SK-N-DZ (cell line): Measurements from ENCODE around the gene SCG5. TPM values are rescaled to one million over a fixed set of nuclear protein-coding genes. Genes with fewer than 3 reads are reported as not detected.
"Not testable (repeated sequence)": the region's sequence is repeated elsewhere in the genome, so short reads cannot be mapped to it uniquely, and the experiment has no call there.

ENCODE experiments used
- DNase-seq: peaks from one replicate; pipeline ENCODE4 v3.0.0-alpha.2; 2015; ENCODE audit warnings: low spot score
- polyA plus RNA-seq, 2 experiments: library from polyadenylated mRNA; depleted of rRNA; stranded (reverse); fragments of >200 nt; gene quantifications; 2 replicates each; pipeline ENCODE4 v1.2.3, GENCODE V29; 2014

Gene SCG5, protein sequence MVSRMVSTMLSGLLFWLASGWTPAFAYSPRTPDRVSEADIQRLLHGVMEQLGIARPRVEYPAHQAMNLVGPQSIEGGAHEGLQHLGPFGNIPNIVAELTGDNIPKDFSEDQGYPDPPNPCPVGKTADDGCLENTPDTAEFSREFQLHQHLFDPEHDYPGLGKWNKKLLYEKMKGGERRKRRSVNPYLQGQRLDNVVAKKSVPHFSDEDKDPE
- polyA plus RNA-seq (2014; cell fraction: cytosol; rRNA removed), result 1.5 and 5.0 TPM in 2 replicates
- 0.82 and 6.6 TPM in 2 replicates for polyA plus RNA-seq (2014; cell fraction: nucleus; rRNA removed)

- DNase-seq, result no peak
These were observed at the start of gene SCG5 for GRCh38 chr15:32641517-32642059. Gene SCG5 (plus strand): TSS chr15:32641710. CDS start chr15:32643593, 1,883 bp downstream.

DNA sequence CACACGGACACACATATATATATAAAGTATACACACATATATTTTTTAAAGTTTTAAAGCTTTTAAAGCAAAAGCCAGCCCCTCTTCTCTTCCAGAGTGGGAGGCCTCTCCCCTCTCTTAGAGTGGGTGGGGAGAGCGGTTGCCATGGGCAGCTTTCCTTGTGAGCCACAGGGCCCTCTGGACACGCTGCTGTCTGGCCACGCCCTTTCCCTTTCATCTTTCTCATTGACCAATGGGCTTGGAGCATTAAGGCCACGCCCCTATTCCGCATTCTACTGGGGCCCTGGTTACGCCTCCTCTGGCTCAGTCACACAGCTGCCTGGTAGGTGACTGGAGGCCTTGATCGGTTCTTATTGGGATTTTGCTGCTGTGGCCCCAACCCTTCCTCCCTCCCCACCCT, 48.4 kb upstream of the SCG5 start, which contains the start of gene GOLGA8N:
GOLGA8N (plus strand) TSS at position 306 of the 400 bp plus-strand sequence.
- DNase-seq, result not testable (repeated sequence)

- DNase-seq, result not testable (repeated sequence)
These were observed 32.0 kb upstream of the SCG5 start for GRCh38 chr15:32609518-32609917.

DNA sequence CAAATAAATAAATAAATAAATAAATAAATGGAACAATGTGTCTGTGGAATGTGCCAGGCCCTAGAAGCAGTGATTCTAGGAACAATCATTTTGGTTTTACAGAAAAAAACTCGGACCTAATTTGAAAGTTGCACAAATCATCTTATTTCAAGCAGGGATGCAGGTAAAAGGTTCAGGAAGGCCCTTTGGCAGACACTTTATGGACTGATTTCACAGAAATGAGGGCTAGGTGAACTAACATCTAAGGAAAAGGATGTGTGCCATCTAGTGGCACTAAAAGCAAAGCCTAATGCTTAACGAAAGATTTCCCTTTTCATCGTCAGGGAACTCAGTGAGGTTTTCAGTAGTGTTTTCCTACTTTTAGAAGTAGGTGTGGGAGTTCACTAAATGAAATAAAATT, 30.8 kb upstream of the SCG5 start:
- peak; percentile 43 for DNase-seq

- DNase-seq, result not testable (repeated sequence)
These were observed 26.8 kb upstream of the SCG5 start for GRCh38 chr15:32614712-32615050.

DNA sequence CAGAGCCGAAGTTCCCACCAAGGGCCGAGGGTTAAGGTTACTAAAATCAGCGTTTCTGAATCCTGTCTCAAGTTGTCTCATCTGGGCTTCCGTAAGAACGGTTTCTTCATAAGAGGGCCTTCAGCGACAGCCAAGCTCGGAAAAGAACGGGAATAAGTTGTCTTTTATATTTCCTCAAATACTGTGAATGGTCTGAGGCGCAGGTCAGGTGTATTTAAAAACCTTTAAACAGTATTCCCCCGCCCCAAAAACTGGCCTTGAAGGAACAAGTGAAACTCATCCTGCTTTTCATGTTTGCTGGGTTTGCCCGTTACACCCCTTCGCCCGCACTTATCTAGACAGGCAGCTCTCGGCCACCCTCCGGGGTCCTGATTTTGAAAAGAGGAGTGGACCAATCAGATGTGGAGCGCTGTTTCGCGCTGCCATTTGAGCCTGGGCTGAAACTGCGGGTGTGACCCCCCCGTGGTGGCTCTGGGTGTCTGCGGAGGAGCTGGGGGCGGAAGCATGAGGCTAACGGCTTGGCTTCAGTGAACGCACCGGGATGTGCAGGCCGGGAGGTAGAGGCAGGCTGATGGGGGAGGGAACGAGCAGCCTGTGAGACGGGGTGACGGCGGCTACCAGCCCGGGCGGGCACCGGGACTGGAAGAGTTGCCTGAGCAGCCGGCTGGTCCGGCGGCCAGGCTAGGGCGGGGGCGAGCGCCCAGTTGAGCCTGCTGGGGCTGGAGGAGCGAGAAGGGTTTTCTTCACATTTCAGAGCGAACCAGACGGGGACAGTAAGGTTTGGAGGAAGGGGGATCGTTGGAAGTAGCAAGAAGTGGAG, 26.2 kb upstream of the SCG5 start, which contains the start of gene ARHGAP11A:
ARHGAP11A (plus strand) TSS at position 454 of the 820 bp plus-strand sequence. CDS start 708 bp downstream, outside the sequence.
- DNase-seq, result peak; percentile 95

- DNase-seq, result peak; percentile 31
These were observed 25.6 kb upstream of the SCG5 start for GRCh38 chr15:32615871-32616426.

DNA sequence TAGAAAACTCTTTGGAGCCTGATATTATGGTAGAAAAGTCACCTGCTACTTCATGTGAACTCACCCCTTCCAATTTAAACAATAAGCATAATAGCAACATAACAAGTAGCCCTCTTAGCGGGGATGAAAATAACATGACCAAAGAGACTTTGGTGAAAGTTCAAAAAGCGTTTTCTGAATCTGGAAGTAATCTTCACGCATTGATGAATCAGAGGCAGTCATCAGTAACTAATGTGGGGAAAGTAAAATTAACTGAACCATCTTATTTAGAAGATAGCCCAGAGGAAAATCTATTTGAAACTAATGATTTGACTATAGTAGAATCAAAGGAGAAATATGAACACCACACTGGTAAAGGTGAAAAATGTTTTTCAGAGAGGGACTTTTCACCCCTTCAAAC, 5.1 kb upstream of the SCG5 start:
- DNase-seq, result no peak

DNA sequence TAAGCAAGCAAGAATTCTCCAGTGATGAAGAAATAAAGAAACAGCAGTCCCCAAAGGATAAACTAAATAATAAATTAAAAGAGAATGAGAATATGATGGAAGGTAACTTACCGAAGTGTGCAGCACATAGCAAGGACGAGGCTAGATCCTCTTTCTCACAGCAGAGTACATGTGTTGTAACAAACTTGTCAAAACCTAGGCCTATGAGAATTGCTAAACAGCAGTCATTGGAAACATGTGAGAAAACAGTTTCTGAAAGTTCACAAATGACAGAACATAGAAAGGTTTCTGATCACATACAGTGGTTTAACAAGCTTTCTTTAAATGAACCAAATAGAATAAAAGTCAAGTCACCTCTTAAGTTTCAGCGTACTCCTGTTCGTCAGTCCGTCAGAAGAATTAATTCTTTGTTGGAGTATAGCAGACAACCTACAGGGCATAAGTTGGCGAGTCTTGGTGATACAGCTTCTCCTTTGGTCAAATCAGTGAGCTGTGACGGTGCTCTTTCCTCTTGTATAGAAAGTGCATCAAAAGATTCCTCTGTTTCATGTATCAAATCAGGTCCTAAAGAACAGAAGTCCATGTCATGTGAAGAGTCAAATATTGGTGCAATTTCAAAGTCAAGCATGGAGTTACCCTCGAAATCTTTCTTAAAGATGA, 4.5 kb upstream of the SCG5 start:
- no peak for DNase-seq

- no peak for DNase-seq
These were observed 3.8 kb upstream of the SCG5 start for GRCh38 chr15:32637704-32638103.

GRCh38 chr15:32642667-32643435, 1.3 kb downstream of the SCG5 start:
- no peak for DNase-seq

GRCh38 chr15:32643907-32644445, 2.5 kb downstream of the SCG5 start:
- no peak for DNase-seq

GRCh38 chr15:32646291-32646690, 4.8 kb downstream of the SCG5 start:
- peak; percentile 77 for DNase-seq

DNA sequence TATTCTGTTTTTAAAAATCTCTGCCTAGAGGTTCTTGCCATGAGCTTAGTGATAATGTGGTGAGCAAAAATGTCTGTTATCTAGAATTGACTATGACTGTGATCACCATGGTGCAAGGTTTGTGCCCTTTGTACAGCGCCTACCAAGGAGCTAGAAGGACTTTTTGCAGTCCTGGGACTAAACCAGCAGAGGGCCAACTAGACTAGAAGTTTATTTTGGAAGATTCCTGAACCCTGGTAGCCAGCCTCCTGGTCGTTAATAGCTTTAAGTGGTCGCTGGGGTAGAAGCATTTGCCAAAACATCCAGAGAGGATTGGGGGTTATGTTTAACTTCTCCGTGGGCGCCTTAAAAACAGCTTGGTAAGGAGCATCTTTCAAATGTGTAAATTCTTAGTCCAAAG, 7.8 kb downstream of the SCG5 start:
- DNase-seq, result no peak

- DNase-seq, result peak; percentile 53
These were observed 9.8 kb downstream of the SCG5 start for GRCh38 chr15:32651229-32651837.

DNA sequence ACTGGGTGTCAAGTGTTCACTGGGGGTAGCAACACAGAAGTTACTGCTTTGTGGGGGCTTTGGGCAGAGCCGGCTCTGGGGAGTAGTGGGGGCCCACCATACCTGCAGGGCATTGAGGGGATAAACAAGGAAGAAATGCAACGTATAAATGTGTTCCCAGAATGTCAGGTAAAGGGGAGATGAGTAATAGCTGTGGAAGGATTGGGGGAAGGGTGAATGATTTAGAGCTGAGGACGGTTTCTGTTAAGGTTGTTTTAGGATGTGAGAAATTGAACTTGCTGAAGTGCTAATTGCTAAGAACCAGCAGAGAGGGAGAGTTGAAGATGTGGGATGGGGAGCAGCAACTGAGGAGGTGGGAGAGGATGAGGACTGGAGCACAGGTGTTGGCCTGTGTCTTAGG, 10.7 kb downstream of the SCG5 start:
- no peak for DNase-seq

- DNase-seq, result peak; percentile 26
These were observed 14.6 kb downstream of the SCG5 start for GRCh38 chr15:32656091-32656490.

DNA sequence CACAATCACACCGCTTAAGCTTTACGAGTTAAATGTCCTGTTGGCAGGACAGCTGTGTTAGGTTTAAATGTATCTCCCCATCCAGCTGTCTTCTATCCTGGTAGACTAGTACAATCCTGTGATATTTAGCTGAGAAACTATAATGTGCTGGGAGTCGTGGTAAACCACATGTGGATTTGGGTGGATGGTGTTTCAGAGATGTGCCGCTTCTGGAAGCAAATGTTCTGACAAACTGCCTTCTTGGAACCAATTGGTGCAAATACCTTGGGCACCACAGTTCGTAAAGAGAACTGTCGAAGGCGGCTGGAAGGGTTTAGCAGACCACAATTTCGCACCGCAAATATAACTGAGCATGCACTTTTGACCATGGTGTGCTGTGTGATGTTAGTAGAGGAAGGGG, 15.0 kb downstream of the SCG5 start:
- no peak for DNase-seq

GRCh38 chr15:32657198-32657883, 15.8 kb downstream of the SCG5 start:
- no peak for DNase-seq
